Omental fat pad (tissue), 4 donors: Measurements from ENCODE around the gene ITPR2. TPM values are rescaled to one million over a fixed set of nuclear protein-coding genes. Genes with fewer than 3 reads are reported as not detected.

Experiments
- ATAC-seq: fragments of 150-250 bp; one replicate; pipeline ENCODE4 v1.9.1; 2016; ENCODE audit warnings: mild to moderate bottlenecking, moderate library complexity; ENCODE audit not compliant: low FRiP score
- DNase-seq: peaks from one replicate; pipeline ENCODE4 v3.0.0-alpha.2; 2019; ENCODE audit warnings: low spot score
- total RNA-seq, 4 donors: library from RNA; depleted of rRNA; stranded (reverse); fragments of >200 nt; gene quantifications; one replicate each; pipeline ENCODE4 v1.1.0, GENCODE V29; 2016
- TF ChIP-seq, protein P1 (sequence below), 3 donors: fragments of 450-650 bp; IDR thresholded peaks; one replicate each; pipeline ENCODE4 v1.5.1; 2016 to 2017; ENCODE audit warnings: antibody characterized with exemption in 3 of 3, mild to moderate bottlenecking in 3 of 3, moderate library complexity in 2 of 3

The ITPR2 gene
- total RNA-seq, 4 donors from 2014 or later, result 39.0 to 62.9 (median 47.4) TPM

GRCh38 chr12:26801486-26801885 is 31.5 kb downstream of the ITPR2 start:
- ATAC-seq (no peak), DNase-seq (no peak)
- TF ChIP-seq, protein P1, sequence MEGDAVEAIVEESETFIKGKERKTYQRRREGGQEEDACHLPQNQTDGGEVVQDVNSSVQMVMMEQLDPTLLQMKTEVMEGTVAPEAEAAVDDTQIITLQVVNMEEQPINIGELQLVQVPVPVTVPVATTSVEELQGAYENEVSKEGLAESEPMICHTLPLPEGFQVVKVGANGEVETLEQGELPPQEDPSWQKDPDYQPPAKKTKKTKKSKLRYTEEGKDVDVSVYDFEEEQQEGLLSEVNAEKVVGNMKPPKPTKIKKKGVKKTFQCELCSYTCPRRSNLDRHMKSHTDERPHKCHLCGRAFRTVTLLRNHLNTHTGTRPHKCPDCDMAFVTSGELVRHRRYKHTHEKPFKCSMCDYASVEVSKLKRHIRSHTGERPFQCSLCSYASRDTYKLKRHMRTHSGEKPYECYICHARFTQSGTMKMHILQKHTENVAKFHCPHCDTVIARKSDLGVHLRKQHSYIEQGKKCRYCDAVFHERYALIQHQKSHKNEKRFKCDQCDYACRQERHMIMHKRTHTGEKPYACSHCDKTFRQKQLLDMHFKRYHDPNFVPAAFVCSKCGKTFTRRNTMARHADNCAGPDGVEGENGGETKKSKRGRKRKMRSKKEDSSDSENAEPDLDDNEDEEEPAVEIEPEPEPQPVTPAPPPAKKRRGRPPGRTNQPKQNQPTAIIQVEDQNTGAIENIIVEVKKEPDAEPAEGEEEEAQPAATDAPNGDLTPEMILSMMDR (IDR thresholded peaks at IDR 0.05), result no peak

GRCh38 chr12:26800858-26801257 is 32.1 kb downstream of the ITPR2 start:
- DNase-seq (no peak), ATAC-seq (no peak)
- TF ChIP-seq, protein P1 (IDR thresholded peaks at IDR 0.05), result no peak

- ATAC-seq (no peak), DNase-seq (no peak)
Measured at GRCh38 chr12:26800347-26800746, 32.6 kb downstream of the ITPR2 start.

DNA sequence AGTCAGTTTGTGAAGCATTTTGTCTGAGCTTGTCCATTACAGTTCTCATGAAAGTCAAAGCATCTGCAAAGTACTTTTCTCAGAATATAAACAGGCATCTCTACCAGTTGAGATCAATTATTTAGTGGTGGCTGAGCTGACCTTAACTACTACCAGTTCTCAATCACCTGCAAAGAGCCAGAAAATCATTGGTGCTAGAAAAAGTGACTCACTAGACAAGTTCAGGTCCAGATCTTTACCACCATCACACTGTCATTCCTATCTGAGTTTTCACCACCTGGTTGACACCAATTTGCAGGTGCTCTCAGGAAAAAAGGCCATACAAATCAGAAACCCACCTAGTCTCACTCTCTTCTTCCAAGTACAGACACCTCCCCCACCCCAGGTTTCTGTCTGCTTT is 33.3 kb downstream of the ITPR2 start:
- ATAC-seq (no peak), DNase-seq (no peak)
- TF ChIP-seq, protein P1 (IDR thresholded peaks at IDR 0.05), result no peak

More at GRCh38 chr12:26800347-26800746, 32.6 kb downstream of the ITPR2 start:
- TF ChIP-seq, protein P1 (IDR thresholded peaks at IDR 0.05), result no peak

DNA sequence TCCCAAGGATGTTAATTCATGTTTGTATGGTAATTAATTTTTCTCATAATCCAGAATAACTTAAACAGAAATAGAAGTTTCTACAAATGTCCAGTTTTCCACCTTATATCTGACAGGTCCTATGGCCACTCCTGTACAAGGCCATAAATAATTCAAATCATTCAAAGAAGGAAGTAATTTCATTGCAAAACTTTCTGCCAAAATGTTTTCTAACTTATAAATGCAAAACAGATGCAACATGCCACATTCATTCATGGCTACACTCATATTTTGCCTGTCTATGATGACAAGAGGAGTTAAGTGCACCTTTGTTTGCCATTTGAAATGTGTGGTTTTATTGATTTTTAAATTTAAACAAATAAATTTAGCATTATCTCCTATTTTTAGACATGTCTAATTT is 34.4 kb downstream of the ITPR2 start:
- no peak for ATAC-seq
- TF ChIP-seq, protein P1 (IDR thresholded peaks at IDR 0.05), result no peak
- DNase-seq, result no peak

DNA sequence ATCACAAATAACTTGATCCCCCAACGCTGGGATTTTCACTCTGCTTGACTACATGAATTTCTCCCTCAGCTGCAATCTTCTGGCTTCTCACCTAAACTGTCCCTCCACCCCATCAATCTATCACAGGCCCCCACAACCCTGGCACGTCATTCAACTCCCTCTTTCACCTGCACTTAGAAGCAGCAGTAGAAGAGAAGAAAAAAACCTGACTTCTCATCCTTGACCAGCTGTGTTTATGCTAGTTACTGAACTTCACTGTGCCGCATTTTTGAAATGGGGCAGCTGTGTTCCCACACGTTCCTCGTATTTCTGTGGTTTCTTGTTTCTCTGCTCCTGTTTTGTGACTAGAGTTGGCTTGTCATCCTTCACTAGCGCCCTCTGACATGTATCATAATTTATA is 35.0 kb downstream of the ITPR2 start:
- no peak for ATAC-seq
- TF ChIP-seq, protein P1 (IDR thresholded peaks at IDR 0.05), result no peak

GRCh38 chr12:26795910-26796309 is 37.1 kb downstream of the ITPR2 start:
- DNase-seq (no peak), ATAC-seq (no peak)
- TF ChIP-seq, protein P1 (IDR thresholded peaks at IDR 0.05), result no peak

More for the DNA sequence above, 35.0 kb downstream of the ITPR2 start:
- no peak for DNase-seq
